Measurements from ENCODE around the gene PRKG1. TPM values are rescaled to one million over a fixed set of nuclear protein-coding genes. Genes with fewer than 3 reads are reported as not detected.

Gene PRKG1
- total RNA-seq, 4 donors from 2014 or later: 0.63 to 4.3 (median 2.1) TPM

GRCh38 chr10:51311228-51311627 lies 236.9 kb downstream of the PRKG1 start:
- 63 to 78% methylated on average over 2 of the region's 2 CpGs for WGBS, 2 donors
- no peak for DNase-seq (ENCODE audit: low spot score in 2 of 2)
- intact Hi-C loops (cut with DNase I; ENCODE audit: low total_unique reads): no loop called here
- no peak overlapping the region for H3K4me3 ChIP-seq (ENCODE audit: low read depth, poor library complexity, severe bottlenecking)
- TF ChIP-seq, protein P1, sequence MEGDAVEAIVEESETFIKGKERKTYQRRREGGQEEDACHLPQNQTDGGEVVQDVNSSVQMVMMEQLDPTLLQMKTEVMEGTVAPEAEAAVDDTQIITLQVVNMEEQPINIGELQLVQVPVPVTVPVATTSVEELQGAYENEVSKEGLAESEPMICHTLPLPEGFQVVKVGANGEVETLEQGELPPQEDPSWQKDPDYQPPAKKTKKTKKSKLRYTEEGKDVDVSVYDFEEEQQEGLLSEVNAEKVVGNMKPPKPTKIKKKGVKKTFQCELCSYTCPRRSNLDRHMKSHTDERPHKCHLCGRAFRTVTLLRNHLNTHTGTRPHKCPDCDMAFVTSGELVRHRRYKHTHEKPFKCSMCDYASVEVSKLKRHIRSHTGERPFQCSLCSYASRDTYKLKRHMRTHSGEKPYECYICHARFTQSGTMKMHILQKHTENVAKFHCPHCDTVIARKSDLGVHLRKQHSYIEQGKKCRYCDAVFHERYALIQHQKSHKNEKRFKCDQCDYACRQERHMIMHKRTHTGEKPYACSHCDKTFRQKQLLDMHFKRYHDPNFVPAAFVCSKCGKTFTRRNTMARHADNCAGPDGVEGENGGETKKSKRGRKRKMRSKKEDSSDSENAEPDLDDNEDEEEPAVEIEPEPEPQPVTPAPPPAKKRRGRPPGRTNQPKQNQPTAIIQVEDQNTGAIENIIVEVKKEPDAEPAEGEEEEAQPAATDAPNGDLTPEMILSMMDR (IDR thresholded peaks at IDR 0.05): no peak
- TF ChIP-seq POLR2A (IDR thresholded peaks at IDR 0.05): no peak

DNA sequence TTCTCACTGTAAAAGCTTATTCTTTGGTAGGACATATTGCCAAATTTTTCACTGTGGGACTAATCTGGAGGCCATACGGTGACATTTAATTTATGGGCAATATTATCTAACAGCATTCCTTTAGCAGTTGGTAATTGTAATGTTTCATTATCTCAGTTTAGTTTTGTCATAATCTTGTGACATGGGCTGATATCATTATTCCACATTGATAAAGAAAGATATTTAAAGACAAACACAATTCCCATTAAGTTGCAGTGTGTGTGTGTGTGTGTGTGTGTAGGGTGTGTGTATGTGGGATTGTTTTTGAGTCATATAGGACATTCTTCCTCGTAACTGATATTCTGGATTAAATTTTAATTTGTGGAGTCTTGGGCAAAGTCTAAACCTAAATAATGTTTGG lies 238.5 kb downstream of the PRKG1 start:
- intact Hi-C loops (cut with DNase I; ENCODE audit: low total_unique reads): no loop called here
- no peak for TF ChIP-seq POLR2A (IDR thresholded peaks at IDR 0.05)
- TF ChIP-seq, protein P1 (IDR thresholded peaks at IDR 0.05): no peak
- no peak for DNase-seq (ENCODE audit: low spot score in 2 of 2)
- no peak overlapping the region for H3K4me3 ChIP-seq (ENCODE audit: low read depth, poor library complexity, severe bottlenecking)
- 74 to 84% methylated on average over 2 of the region's 2 CpGs for WGBS, 2 donors

- 89 to 95% methylated on average over 2 of the region's 2 CpGs for WGBS, 2 donors
- intact Hi-C loops (cut with DNase I; ENCODE audit: low total_unique reads): no loop called here
- TF ChIP-seq, protein P1 (IDR thresholded peaks at IDR 0.05): no peak
- no peak for TF ChIP-seq POLR2A (IDR thresholded peaks at IDR 0.05)
- DNase-seq (ENCODE audit: low spot score in 2 of 2): no peak
- H3K4me3 ChIP-seq (ENCODE audit: low read depth, poor library complexity, severe bottlenecking): no peak overlapping the region
Measured at GRCh38 chr10:51313251-51313650, 239.0 kb downstream of the PRKG1 start.

- 53 to 58% methylated on average over 3 of the region's 3 CpGs for WGBS, 2 donors
- no peak for TF ChIP-seq POLR2A (IDR thresholded peaks at IDR 0.05)
- TF ChIP-seq, protein P1 (IDR thresholded peaks at IDR 0.05): no peak
- intact Hi-C loops (cut with DNase I; ENCODE audit: low total_unique reads): no loop called here
- no peak overlapping the region for H3K4me3 ChIP-seq (ENCODE audit: low read depth, poor library complexity, severe bottlenecking)
- DNase-seq (ENCODE audit: low spot score in 2 of 2): no peak
Measured at GRCh38 chr10:51313773-51314478, 239.6 kb downstream of the PRKG1 start.

GRCh38 chr10:51314481-51314880 lies 240.2 kb downstream of the PRKG1 start:
- WGBS, 2 donors: 88 to 89% methylated on average over 1 of the region's 1 CpG
- DNase-seq (ENCODE audit: low spot score in 2 of 2): no peak
- H3K4me3 ChIP-seq (ENCODE audit: low read depth, poor library complexity, severe bottlenecking): no peak overlapping the region
- intact Hi-C loops (cut with DNase I; ENCODE audit: low total_unique reads): no loop called here
- TF ChIP-seq, protein P1 (IDR thresholded peaks at IDR 0.05): no peak
- no peak for TF ChIP-seq POLR2A (IDR thresholded peaks at IDR 0.05)
